A549 (cell line): Measurements from ENCODE around the gene ANKRD35. TPM values are rescaled to one million over a fixed set of nuclear protein-coding genes. Genes with fewer than 3 reads are reported as not detected.

Experiments
- ATAC-seq, 2 experiments: fragments of 200-7000 bp in 1 of 2; fragments of >200 bp in 1 of 2; cut with Nextera tagmentation in 1 of 2; cut with Tn5 transposase in 1 of 2; 3 replicates each; pipeline versions ENCODE4 v1.8.0 to v1.9.1; 2018 to 2020; ENCODE audit warnings: mild to moderate bottlenecking in 1 of 2, moderate library complexity in 1 of 2
- CTCF ChIA-PET: fragments of 300-600 bp; sonication (Branson Sonifier 250); formaldehyde crosslinking; extraction: SDS; loops from one replicate; lab custom pipeline; 2021; ENCODE audit warnings: antibody characterized with exemption, inconsistent platforms; lab: Yijun Ruan, JAX
- POLR2A ChIA-PET: fragments of 350-600 bp; formaldehyde crosslinking; extraction: SDS; loops from one replicate; lab custom pipeline; 2021; ENCODE audit warnings: antibody characterized with exemption, inconsistent platforms; lab: Yijun Ruan, JAX
- DNase-seq, 2 experiments: peaks; one replicate each; pipeline versions ENCODE4 v3.0.0 to v3.0.0-alpha.2; 2011 to 2016; ENCODE audit warnings: low read depth in 1 of 2, low spot score in 1 of 2
- FAIRE-seq: peaks from 2 replicates; lab custom pipeline; 2011; peaks lifted over from hg19 to GRCh38; lab: Jason Lieb, UNC
- H3K27ac ChIP-seq, 2 experiments: fragments of >200 bp; sonication (Bioruptor Twin); formaldehyde crosslinking; 3 replicates each; pipeline ENCODE4 v1.5.1; 2016 to 2017
- H3K4me1 ChIP-seq: fragments of >200 bp; sonication (Bioruptor Twin); formaldehyde crosslinking; 3 replicates; pipeline ENCODE4 v1.6.1; 2016
- H3K4me2 ChIP-seq: fragments of >200 bp; sonication (Bioruptor Twin); formaldehyde crosslinking; 3 replicates; pipeline ENCODE4 v1.6.1; 2016
- H3K4me3 ChIP-seq: fragments of >200 bp; sonication (Bioruptor Twin); formaldehyde crosslinking; 3 replicates; pipeline ENCODE4 v1.5.1; 2016
- H3K9me3 ChIP-seq: fragments of >200 bp; sonication (Bioruptor Twin); formaldehyde crosslinking; 3 replicates; pipeline ENCODE4 v1.6.1; 2016
- ATOH8 ChIP-seq: fragments of 250-450 bp; sonication (Bioruptor Pico); IDR thresholded peaks from 2 replicates; pipeline ENCODE4 v1.5.0; 2020; ENCODE audit warnings: low read depth, mild to moderate bottlenecking, moderate library complexity
- E2F6 ChIP-seq: IDR thresholded peaks from 2 replicates; pipeline ENCODE4 v1.6.1; 2012; ENCODE audit warnings: low read depth, borderline replicate concordance
- EHF ChIP-seq: fragments of 250-450 bp; sonication (Bioruptor Pico); IDR thresholded peaks from 2 replicates; pipeline ENCODE4 v1.5.0; 2020; ENCODE audit warnings: mild to moderate bottlenecking
- ELK1 ChIP-seq: fragments of 150-350 bp; IDR thresholded peaks from 2 replicates; pipeline ENCODE4 v1.6.1; 2014; ENCODE audit warnings: low read depth, mild to moderate bottlenecking, low read length
- EP300 ChIP-seq, 2 experiments: fragments of >200 bp; sonication (Bioruptor Twin); formaldehyde crosslinking; IDR thresholded peaks; 2 replicates in 1 of 2; 3 replicates in 1 of 2; pipeline ENCODE4 v1.6.1; 2016 to 2017
- FOSB ChIP-seq: fragments of 250-450 bp; sonication (Bioruptor Pico); IDR thresholded peaks from 2 replicates; pipeline ENCODE4 v1.5.0; 2020; ENCODE audit warnings: mild to moderate bottlenecking, moderate library complexity
- FOXS1 ChIP-seq: fragments of 250-450 bp; sonication (Bioruptor Pico); IDR thresholded peaks from 2 replicates; pipeline ENCODE4 v1.5.0; 2020; ENCODE audit warnings: mild to moderate bottlenecking, moderate library complexity
- HMGXB4 ChIP-seq: fragments of 250-450 bp; sonication (Bioruptor Pico); IDR thresholded peaks from 2 replicates; pipeline ENCODE4 v1.5.0; 2021; ENCODE audit warnings: mild to moderate bottlenecking, moderate library complexity, borderline replicate concordance
- HOXA7 ChIP-seq: fragments of 250-450 bp; sonication (Bioruptor Pico); IDR thresholded peaks from 2 replicates; pipeline ENCODE4 v1.5.0; 2020; ENCODE audit warnings: mild to moderate bottlenecking, moderate library complexity
- HOXB5 ChIP-seq: fragments of 250-450 bp; sonication (Bioruptor Pico); IDR thresholded peaks from 2 replicates; pipeline ENCODE4 v1.5.0; 2020; ENCODE audit warnings: mild to moderate bottlenecking, moderate library complexity
- MAX ChIP-seq: IDR thresholded peaks from 2 replicates; pipeline ENCODE4 v1.6.1; 2012
- MAZ ChIP-seq: fragments of 150-350 bp; IDR thresholded peaks from 2 replicates; pipeline ENCODE4 v1.6.1; 2014; ENCODE audit warnings: antibody characterized with exemption, low read depth, low read length, borderline replicate concordance
- RARB ChIP-seq: fragments of 250-450 bp; sonication (Bioruptor Pico); IDR thresholded peaks from 2 replicates; pipeline ENCODE4 v1.8.0; 2021; ENCODE audit warnings: mild to moderate bottlenecking, moderate library complexity
- REST ChIP-seq: fragments of 200-600 bp; sonication (generic); IDR thresholded peaks from 2 replicates; pipeline ENCODE4 v1.6.1; 2016; ENCODE audit warnings: antibody characterized with exemption, mild to moderate bottlenecking, moderate library complexity
- RFX5 ChIP-seq: fragments of 450-650 bp; IDR thresholded peaks from 2 replicates; pipeline ENCODE4 v1.7.1; 2014; ENCODE audit warnings: antibody characterized with exemption, mild to moderate bottlenecking, moderate library complexity
- SMC3 ChIP-seq: fragments of >200 bp; sonication (Bioruptor Twin); formaldehyde crosslinking; IDR thresholded peaks from 3 replicates; pipeline ENCODE4 v1.6.1; 2018; ENCODE audit warnings: inconsistent platforms
- ZFP36 ChIP-seq: fragments of 450-650 bp; IDR thresholded peaks from 2 replicates; pipeline ENCODE4 v1.6.1; 2014; ENCODE audit warnings: borderline replicate concordance; ENCODE audit not compliant: partially characterized antibody
- ZNF302 ChIP-seq: fragments of 250-450 bp; sonication (Bioruptor Pico); IDR thresholded peaks from 2 replicates; pipeline ENCODE4 v1.9.0; 2021; ENCODE audit warnings: inconsistent platforms, mild to moderate bottlenecking, moderate library complexity
- WGBS: methylation state at CpG from one replicate; pipeline ENCODE4 v1.1.6; 2017; ENCODE audit errors: missing lambda C conversion rate; 5-methylcytosine and 5-hydroxymethylcytosine counted together
- polyA plus RNA-seq, 4 experiments: library from polyadenylated mRNA; depleted of rRNA in 3 of 4; stranded (reverse); fragments of >200 nt; fragmentation: RNase III in 1 of 4; extraction: RNeasy Plus Mini Kit Qiagen cat#74134 plus additional on column Dnase treatment in 1 of 4; gene quantifications; 2 replicates in 3 of 4; 3 replicates in 1 of 4; pipeline ENCODE4 v1.2.3, GENCODE V29; 2011 to 2017

The ANKRD35 gene
- polyA plus RNA-seq, 2 of the 4 experiments (the other 2 are of a cell fraction), result not detected

- Histone ChIP-seq H3K4me1 (peaks cover 4% of the 10 kb centered on the region; the same call in 1 of the 3 replicates), H3K4me2 (no peak overlapping the region), H3K4me3 (no peak overlapping the region), H3K9me3 (no peaks in the 10 kb centered on the region), H3K27ac (peak overlapping the region; percentile 24 to 54; a peak in 4 of 6 replicates)
- ATAC-seq (no peak), FAIRE-seq (no peak), DNase-seq (no peak)
- ChIA-PET CTCF (interaction anchor here (0.8 to 13.4 kb wide), 13 partner anchors 9 to 69 kb away, joined by 3 to 429 read pairs (median 16); partner anchors contain the start of genes ANKRD35, LIX1L, NUDT17 and PEX11B), POLR2A (interaction anchor here (1.3 kb wide), 1 partner anchor 50 kb away, joined by 4 read pairs; the partner anchor contains the start of gene PIAS3)
- WGBS, result 86% methylated on average over 1 of the region's 1 CpG
- TF ChIP-seq HMGXB4 (CRISPR knock-in tag) (no peak), EHF (CRISPR knock-in tag) (no peak)
Measured at GRCh38 chr1:145908653-145909052, 23.0 kb upstream of the ANKRD35 start.

GRCh38 chr1:145906954-145907753, 21.5 kb upstream of the ANKRD35 start:
- TF ChIP-seq FOSB (CRISPR knock-in tag) (no peak), FOXS1 (CRISPR knock-in tag) (no peak), E2F6 (no peak), MAX (no peak), RFX5 (no peak), SMC3 (no peak), ATOH8 (CRISPR knock-in tag) (no peak), REST (no peak), RARB (CRISPR knock-in tag) (no peak), ZNF302 (no peak), HOXA7 (no peak), MAZ (no peak), EP300 (IDR thresholded peaks at IDR 0.05) (no peak), HOXB5 (no peak), EHF (CRISPR knock-in tag) (no peak), ZFP36 (no peak), ELK1 (no peak)
- 86% methylated on average over 10 of the region's 10 CpGs for WGBS
- FAIRE-seq (no peak), ATAC-seq (no peak), DNase-seq (no peak)
- no peaks in the 10 kb centered on the region for H3K9me3 ChIP-seq
- no peak overlapping the region for H3K4me2 ChIP-seq
- H3K4me3 ChIP-seq, result no peak overlapping the region
- peaks cover 4% of the 10 kb centered on the region; the same call in 1 of the 3 replicates for H3K4me1 ChIP-seq
- POLR2A ChIA-PET, result interaction anchor here (0.6 to 1.5 kb wide), 4 partner anchors 12 to 60 kb away, joined by 3 to 6 read pairs (median 4); partner anchors contain the start of genes PEX11B and RBM8A
- CTCF ChIA-PET, result interaction anchor here (0.6 to 13.4 kb wide), 8 partner anchors 15 to 106 kb away, joined by 3 to 429 read pairs (median 8); partner anchors contain the start of genes ANKRD35, LIX1L, NUDT17 and PIAS3
- peak overlapping the region; percentile 39 to 42; a peak in 4 of 6 replicates for H3K27ac ChIP-seq
